RWPE1 (cell line): ENCODE measurements around the gene TXNIP.
A peak's percentile ranks its signal among the peaks of the same experiment; 100 is the strongest.

Experiments
- CTCF ChIA-PET: fragments of 350-600 bp; sonication (Branson Sonifier 250); formaldehyde crosslinking; extraction: SDS; loops from one replicate; lab custom pipeline; 2021; lab: Yijun Ruan, JAX
- POLR2A ChIA-PET: fragments of 400-600 bp; formaldehyde crosslinking; extraction: SDS; loops from one replicate; lab custom pipeline; 2020; ENCODE audit warnings: antibody characterized with exemption; ENCODE audit not compliant: low non-redundant PET; lab: Yijun Ruan, JAX
- DNase-seq: peaks from one replicate; pipeline ENCODE4 v3.0.0; 2012; ENCODE audit warnings: low spot score
- H3K27ac ChIP-seq: fragments of 450-650 bp; 2 replicates; pipeline ENCODE4 v1.5.1; 2017
- TF ChIP-seq, protein P1 (sequence below): fragments of 450-650 bp; conservative IDR thresholded peaks from 2 replicates; pipeline ENCODE4 v1.5.1; 2017; ENCODE audit warnings: low read depth, mild to moderate bottlenecking

The TXNIP gene

DNA sequence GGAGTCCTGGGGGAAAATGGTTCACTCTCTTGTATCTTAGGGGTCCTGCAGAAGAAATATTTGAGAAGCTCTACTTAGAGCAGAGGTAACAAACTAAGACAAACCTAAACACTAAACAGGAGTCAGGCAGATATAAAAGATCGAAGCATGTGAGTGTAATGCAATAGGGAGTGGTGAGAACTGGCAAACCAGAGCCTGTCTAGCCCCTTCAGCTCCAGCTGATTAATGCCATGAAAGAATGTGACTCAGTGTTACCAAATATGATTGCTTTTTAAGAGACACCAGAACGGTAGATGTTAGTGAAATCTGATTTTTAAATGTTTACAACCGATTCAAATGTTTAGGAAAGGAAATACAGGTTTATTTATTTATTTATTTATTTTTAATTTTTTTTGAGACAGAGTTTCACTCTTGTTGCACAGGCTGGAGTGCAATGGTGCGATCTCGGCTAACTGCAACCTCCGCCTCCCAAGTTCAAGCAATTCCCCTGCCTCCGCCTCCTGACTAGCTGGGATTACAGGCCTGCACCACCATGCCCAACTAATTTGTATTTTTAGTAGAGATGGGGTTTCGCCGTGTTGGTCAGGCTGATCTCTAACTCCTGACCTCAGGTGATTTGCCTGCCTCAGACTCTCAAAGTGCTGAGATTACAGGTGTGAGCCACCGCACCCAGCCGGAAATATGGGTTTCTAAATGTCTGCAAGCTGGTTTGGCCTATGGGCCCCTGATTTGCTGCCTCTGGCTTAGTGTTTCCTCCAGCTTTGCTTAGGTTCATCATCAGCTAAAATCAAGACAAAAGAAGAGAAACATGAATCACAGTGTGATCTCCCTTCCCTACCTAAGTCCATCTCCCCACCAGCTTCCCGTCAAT, 12.2 kb downstream of the TXNIP start:
- POLR2A ChIA-PET, result no interaction called here
- H3K27ac ChIP-seq, result no peak overlapping the region
- TF ChIP-seq, protein P1, sequence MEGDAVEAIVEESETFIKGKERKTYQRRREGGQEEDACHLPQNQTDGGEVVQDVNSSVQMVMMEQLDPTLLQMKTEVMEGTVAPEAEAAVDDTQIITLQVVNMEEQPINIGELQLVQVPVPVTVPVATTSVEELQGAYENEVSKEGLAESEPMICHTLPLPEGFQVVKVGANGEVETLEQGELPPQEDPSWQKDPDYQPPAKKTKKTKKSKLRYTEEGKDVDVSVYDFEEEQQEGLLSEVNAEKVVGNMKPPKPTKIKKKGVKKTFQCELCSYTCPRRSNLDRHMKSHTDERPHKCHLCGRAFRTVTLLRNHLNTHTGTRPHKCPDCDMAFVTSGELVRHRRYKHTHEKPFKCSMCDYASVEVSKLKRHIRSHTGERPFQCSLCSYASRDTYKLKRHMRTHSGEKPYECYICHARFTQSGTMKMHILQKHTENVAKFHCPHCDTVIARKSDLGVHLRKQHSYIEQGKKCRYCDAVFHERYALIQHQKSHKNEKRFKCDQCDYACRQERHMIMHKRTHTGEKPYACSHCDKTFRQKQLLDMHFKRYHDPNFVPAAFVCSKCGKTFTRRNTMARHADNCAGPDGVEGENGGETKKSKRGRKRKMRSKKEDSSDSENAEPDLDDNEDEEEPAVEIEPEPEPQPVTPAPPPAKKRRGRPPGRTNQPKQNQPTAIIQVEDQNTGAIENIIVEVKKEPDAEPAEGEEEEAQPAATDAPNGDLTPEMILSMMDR, result no peak
- no peak for DNase-seq
- CTCF ChIA-PET, result interaction anchor here (0.5 kb wide), 1 partner anchor 22 kb away, joined by 3 read pairs; no protein-coding TSS in a partner anchor

DNA sequence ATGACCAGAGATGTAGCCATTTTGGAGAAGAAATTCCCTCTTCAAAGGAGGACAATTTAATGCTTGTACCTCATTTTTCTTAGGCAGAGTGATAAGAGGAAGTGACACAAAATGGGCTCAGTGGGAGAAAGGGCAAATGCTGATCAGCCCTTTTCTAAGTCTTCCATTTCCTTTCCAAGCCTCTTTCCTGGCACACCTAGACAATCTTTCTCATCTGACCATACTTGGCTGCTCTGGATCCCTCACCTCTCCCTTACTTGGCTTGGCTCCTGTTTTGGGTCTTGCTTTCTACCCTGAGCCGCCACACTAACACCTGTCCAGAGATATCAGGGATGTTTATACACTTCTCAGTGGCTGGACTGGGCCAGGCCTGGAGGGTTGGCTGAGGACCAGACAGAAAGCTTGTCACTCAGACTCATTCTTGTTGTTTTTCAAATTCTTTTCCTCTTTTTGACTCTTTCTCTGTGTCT, 13.1 kb downstream of the TXNIP start:
- DNase-seq, result no peak
- ChIA-PET POLR2A (no interaction called here), CTCF (no interaction called here)
- TF ChIP-seq, protein P1, result no peak
- no peak overlapping the region for H3K27ac ChIP-seq

DNA sequence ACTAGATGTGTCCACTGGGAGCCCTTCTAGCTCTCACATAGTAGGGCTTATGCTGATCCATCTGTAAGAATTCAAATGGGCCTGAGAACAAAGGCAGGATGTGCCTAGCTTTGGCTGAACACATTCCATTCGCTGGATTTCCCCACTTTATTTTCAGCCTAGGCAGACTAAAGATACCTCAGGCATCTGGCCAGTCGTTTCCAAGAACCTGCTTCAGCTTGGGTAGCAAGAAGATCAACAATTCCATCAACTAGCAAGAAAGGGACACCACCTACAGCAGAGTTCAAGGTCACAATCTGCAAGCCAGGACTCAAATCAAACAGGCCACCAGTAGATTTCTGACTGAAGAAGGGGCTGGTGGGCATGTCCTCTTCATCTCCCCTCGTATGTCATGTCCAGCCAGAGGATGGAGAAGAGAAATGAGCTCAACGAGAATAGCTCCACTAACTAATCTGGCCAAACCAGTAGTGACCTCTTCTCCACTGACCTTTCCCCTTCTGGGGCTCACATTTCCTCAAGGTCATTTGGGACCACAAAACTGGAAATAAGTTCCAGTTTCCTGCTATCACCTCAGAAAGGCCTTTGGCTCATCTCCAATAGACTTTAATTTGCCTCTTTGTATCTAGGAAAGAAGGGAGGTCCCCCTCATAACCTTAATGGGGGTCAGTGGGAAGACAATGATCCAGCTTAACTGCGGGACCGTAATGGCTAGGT, 14.2 kb downstream of the TXNIP start:
- ChIA-PET POLR2A (interaction anchor here (0.6 kb wide), 1 partner anchor 56 kb away, joined by 5 read pairs; no protein-coding TSS in a partner anchor), CTCF (interaction anchor here (5.6 kb wide), 1 partner anchor 25 kb away, joined by 54 read pairs; no protein-coding TSS in a partner anchor)
- no peak for DNase-seq
- H3K27ac ChIP-seq, result no peak overlapping the region
- TF ChIP-seq, protein P1, result no peak

DNA sequence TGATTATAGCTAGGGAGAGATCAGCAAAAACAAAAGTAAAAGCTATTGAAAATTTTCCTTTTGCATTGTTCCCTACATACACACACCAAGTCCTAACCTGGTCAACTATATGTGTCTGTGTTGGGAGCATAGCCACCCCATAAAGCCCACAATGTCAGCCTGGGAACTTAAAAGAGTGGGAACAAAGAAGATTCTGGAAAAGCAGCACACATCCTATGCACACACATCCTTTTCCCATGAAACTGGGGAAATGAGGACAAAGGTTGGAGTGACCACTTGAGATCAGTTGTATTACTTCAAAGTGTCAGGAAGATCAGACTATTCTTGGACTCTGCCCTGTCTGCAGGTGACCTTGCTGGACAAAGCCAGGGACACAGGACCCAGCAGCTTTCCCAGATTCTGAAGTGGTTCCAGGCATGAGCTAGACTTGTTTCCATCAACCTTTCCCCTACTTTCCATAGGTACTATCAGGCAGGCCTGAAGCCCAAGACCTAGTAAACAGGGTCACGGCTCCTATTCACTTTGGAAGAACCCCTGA, 15.9 kb downstream of the TXNIP start:
- ChIA-PET POLR2A (no interaction called here), CTCF (interaction anchor here (0.6 to 5.6 kb wide), 3 partner anchors 21 to 27 kb away, joined by 3 to 54 read pairs (median 6); no protein-coding TSS in a partner anchor)
- H3K27ac ChIP-seq, result peak overlapping the region; percentile 91
- no peak for DNase-seq
- TF ChIP-seq, protein P1, result no peak

DNA sequence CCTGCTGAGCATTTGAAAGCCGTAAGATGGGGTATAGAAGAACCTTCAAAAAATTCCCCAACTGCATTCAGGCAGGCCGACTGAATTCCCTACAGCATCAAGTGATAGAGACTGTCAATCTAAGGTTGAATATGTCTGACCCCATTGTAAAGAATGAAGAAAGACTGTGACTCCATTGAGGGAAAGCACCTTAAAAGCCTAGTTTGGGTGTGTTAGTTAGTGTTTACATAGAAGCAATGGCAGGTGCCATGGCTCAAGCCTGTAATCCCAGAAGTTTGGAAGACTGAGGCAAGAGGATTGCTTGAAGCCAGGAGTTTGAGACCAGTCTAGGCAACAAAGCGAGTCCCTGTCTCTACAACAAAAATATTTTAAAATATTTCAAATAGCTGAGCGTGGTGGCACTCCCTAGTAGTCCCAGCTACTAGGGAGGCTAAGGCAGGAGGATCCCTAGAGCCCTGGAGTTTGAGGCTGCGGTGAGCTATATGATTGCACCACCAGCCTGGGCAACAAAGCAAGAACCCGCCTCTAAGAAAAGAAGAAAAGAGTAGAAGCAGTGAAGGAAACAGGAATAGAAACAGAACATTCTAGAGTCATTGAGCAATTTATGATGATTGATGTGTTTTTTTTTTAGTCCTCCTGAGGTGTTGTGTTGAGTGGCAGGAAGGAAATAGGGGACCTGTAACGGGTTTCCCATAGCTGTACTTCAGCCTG, 16.5 kb downstream of the TXNIP start:
- ChIA-PET CTCF (interaction anchor here (0.6 to 5.6 kb wide), 4 partner anchors 23 to 135 kb away, joined by 3 to 54 read pairs (median 4); partner anchors contain the start of gene NUDT17), POLR2A (no interaction called here)
- DNase-seq, result no peak
- TF ChIP-seq, protein P1, result no peak
- peak overlapping the region; percentile 91 for H3K27ac ChIP-seq
